Naive B cell (primary cell): ENCODE measurements around the gene PPM1L. TPM values are rescaled to one million over a fixed set of nuclear protein-coding genes. Genes with fewer than 3 reads are reported as not detected.

ENCODE experiments used
- ATAC-seq, 2 donors: fragments of 150-1000 bp; cut with Tn5 transposase; 2 replicates each; pipeline ENCODE4 v1.10.0; 2021; ENCODE audit warnings: low read depth in 2 of 2, mild to moderate bottlenecking in 2 of 2, moderate library complexity in 2 of 2
- DNase-seq: peaks from one replicate; pipeline ENCODE4 v3.0.0; 2022
- H3K27ac Mint-ChIP-seq, 6 donors: one replicate each; pipeline ENCODE4 v1.8.0; 2020 to 2022; ENCODE audit warnings: mild to moderate bottlenecking in 6 of 6, mixed read lengths in 6 of 6, moderate library complexity in 5 of 6, inconsistent platforms in 2 of 6
- H3K27me3 Mint-ChIP-seq, 3 donors: one replicate each; pipeline ENCODE4 v1.8.0; 2021 to 2022; ENCODE audit warnings: mixed read lengths in 3 of 3, mild to moderate bottlenecking in 1 of 3
- H3K36me3 Mint-ChIP-seq, 2 donors: one replicate each; pipeline ENCODE4 v1.8.0; 2020 to 2022; ENCODE audit warnings: mixed read lengths in 2 of 2, inconsistent platforms in 1 of 2, mild to moderate bottlenecking in 1 of 2
- H3K4me1 Mint-ChIP-seq, 3 donors: one replicate each; pipeline ENCODE4 v1.8.0; 2020 to 2022; ENCODE audit warnings: mixed read lengths in 3 of 3, inconsistent platforms in 1 of 3, mild to moderate bottlenecking in 1 of 3, moderate library complexity in 1 of 3
- H3K4me3 Mint-ChIP-seq, 8 donors: one replicate each; pipeline ENCODE4 v1.8.0; 2020 to 2022; ENCODE audit warnings: mild to moderate bottlenecking in 8 of 8, mixed read lengths in 8 of 8, moderate library complexity in 8 of 8, inconsistent platforms in 2 of 8
- H3K9me3 Mint-ChIP-seq, 7 donors: one replicate each; pipeline ENCODE4 v1.8.0; 2020 to 2022; ENCODE audit warnings: mixed read lengths in 7 of 7, mild to moderate bottlenecking in 5 of 7, inconsistent platforms in 2 of 7, moderate library complexity in 1 of 7
- polyA plus RNA-seq, 6 donors: library from polyadenylated mRNA; unstranded; fragments of 300-500 nt; fragmentation: Illumina TruSeq; gene quantifications; one replicate each; pipeline ENCODE4 v1.2.3, GENCODE V29; 2021; ENCODE audit warnings: low read depth in 6 of 6

The PPM1L gene
- polyA plus RNA-seq, 6 donors from 2014 or later = 0.49 to 2.4 (median 2.1) TPM; not detected in 1

- peak overlapping the region in 2 of 8 donors; percentile 22 to 25 for H3K4me3 Mint-ChIP-seq
- H3K36me3 Mint-ChIP-seq = peaks cover 0 to 5% of the 10 kb centered on the region in 2 donors
- no peak for DNase-seq
- peaks cover 0 to 10% (median 5%) of the 10 kb centered on the region in 3 donors for H3K4me1 Mint-ChIP-seq
- no peak for ATAC-seq
- H3K27me3 Mint-ChIP-seq = no peaks in the 10 kb centered on the region
- H3K9me3 Mint-ChIP-seq = no peaks in the 10 kb centered on the region
- peak overlapping the region in 2 of 6 donors; percentile 44 to 70 for H3K27ac Mint-ChIP-seq
These were observed 45.5 kb downstream of the PPM1L start for GRCh38 chr3:160801386-160802118.

- Mint-ChIP-seq H3K4me3 (no peak overlapping the region), H3K27me3 (no peaks in the 10 kb centered on the region), H3K36me3 (no peaks in the 10 kb centered on the region), H3K27ac (no peak overlapping the region), H3K9me3 (no peaks in the 10 kb centered on the region), H3K4me1 (peaks cover 5 to 12% (median 6%) of the 10 kb centered on the region in 3 donors)
- ATAC-seq (no peak), DNase-seq (no peak)
These were observed 48.7 kb downstream of the PPM1L start for GRCh38 chr3:160804762-160805161.

GRCh38 chr3:160806094-160806493 lies 50.1 kb downstream of the PPM1L start:
- Mint-ChIP-seq H3K27me3 (no peaks in the 10 kb centered on the region), H3K36me3 (no peaks in the 10 kb centered on the region), H3K4me1 (peaks cover 5 to 12% (median 11%) of the 10 kb centered on the region in 3 donors), H3K27ac (no peak overlapping the region), H3K9me3 (no peaks in the 10 kb centered on the region), H3K4me3 (no peak overlapping the region)
- DNase-seq (no peak), ATAC-seq (no peak)

GRCh38 chr3:160806686-160807085 lies 50.7 kb downstream of the PPM1L start:
- no peaks in the 10 kb centered on the region for H3K9me3 Mint-ChIP-seq
- H3K4me3 Mint-ChIP-seq = no peak overlapping the region
- peaks cover 4 to 11% (median 8%) of the 10 kb centered on the region in 3 donors for H3K4me1 Mint-ChIP-seq
- no peaks in the 10 kb centered on the region for H3K36me3 Mint-ChIP-seq
- no peaks in the 10 kb centered on the region for H3K27me3 Mint-ChIP-seq
- DNase-seq (no peak), ATAC-seq (no peak)
- H3K27ac Mint-ChIP-seq = no peak overlapping the region

- Mint-ChIP-seq H3K36me3 (no peaks in the 10 kb centered on the region), H3K4me3 (no peak overlapping the region), H3K9me3 (no peaks in the 10 kb centered on the region), H3K27me3 (peaks cover 0 to 5% (median 0%) of the 10 kb centered on the region in 3 donors), H3K4me1 (peaks cover 0 to 11% (median 4%) of the 10 kb centered on the region in 3 donors), H3K27ac (peak overlapping the region in 1 of 6 donors; percentile 33)
- ATAC-seq = no peak
- no peak for DNase-seq
These were observed 52.8 kb downstream of the PPM1L start for GRCh38 chr3:160808838-160809237.

- no peaks in the 10 kb centered on the region for H3K36me3 Mint-ChIP-seq
- no peak overlapping the region for H3K27ac Mint-ChIP-seq
- no peaks in the 10 kb centered on the region for H3K9me3 Mint-ChIP-seq
- DNase-seq = no peak
- no peak for ATAC-seq
- H3K4me1 Mint-ChIP-seq = peaks cover 0 to 11% (median 4%) of the 10 kb centered on the region in 3 donors
- H3K27me3 Mint-ChIP-seq = peaks cover 0 to 5% (median 0%) of the 10 kb centered on the region in 3 donors
- no peak overlapping the region for H3K4me3 Mint-ChIP-seq
These were observed 53.4 kb downstream of the PPM1L start for GRCh38 chr3:160809453-160809852.

- H3K9me3 Mint-ChIP-seq = no peaks in the 10 kb centered on the region
- H3K36me3 Mint-ChIP-seq = no peaks in the 10 kb centered on the region
- peaks cover 0 to 11% (median 4%) of the 10 kb centered on the region in 3 donors for H3K4me1 Mint-ChIP-seq
- no peak overlapping the region for H3K27ac Mint-ChIP-seq
- H3K27me3 Mint-ChIP-seq = peaks cover 0 to 5% (median 0%) of the 10 kb centered on the region in 3 donors
- ATAC-seq (no peak), DNase-seq (no peak)
- H3K4me3 Mint-ChIP-seq = no peak overlapping the region
These were observed 54.6 kb downstream of the PPM1L start for GRCh38 chr3:160810362-160811236.

- no peak for ATAC-seq
- Mint-ChIP-seq H3K27me3 (peaks cover 0 to 5% (median 0%) of the 10 kb centered on the region in 3 donors), H3K4me1 (peaks cover 0 to 11% (median 4%) of the 10 kb centered on the region in 3 donors), H3K4me3 (no peak overlapping the region), H3K27ac (no peak overlapping the region), H3K36me3 (no peaks in the 10 kb centered on the region), H3K9me3 (no peaks in the 10 kb centered on the region)
- no peak for DNase-seq
These were observed 55.2 kb downstream of the PPM1L start for GRCh38 chr3:160811237-160811548.

DNA sequence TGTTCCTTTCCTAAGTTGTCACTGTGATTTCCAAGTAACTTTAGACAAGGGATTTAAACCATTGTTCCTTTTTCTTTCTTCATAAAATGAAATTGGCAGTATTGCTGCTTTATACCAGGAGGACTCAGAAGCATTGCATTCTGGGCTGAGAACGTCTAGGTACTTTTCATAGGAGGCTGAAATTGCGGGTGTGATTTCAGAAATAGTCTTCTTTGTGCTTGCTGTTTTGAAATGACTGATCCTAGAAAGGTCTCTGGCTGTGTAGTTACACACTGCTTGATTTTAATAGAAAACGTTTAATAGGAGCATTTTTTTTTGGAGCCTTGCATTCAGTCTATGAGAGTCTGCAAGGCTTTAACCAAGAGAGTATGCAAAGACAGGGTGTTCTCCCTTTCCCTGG lies 56.3 kb downstream of the PPM1L start:
- Mint-ChIP-seq H3K9me3 (peaks cover 0 to 5% (median 0%) of the 10 kb centered on the region in 7 donors), H3K27me3 (peaks cover 0 to 5% (median 4%) of the 10 kb centered on the region in 3 donors), H3K27ac (no peak overlapping the region), H3K4me3 (no peak overlapping the region), H3K4me1 (peaks cover 0 to 11% (median 0%) of the 10 kb centered on the region in 3 donors), H3K36me3 (no peaks in the 10 kb centered on the region)
- no peak for ATAC-seq
- DNase-seq = no peak

DNA sequence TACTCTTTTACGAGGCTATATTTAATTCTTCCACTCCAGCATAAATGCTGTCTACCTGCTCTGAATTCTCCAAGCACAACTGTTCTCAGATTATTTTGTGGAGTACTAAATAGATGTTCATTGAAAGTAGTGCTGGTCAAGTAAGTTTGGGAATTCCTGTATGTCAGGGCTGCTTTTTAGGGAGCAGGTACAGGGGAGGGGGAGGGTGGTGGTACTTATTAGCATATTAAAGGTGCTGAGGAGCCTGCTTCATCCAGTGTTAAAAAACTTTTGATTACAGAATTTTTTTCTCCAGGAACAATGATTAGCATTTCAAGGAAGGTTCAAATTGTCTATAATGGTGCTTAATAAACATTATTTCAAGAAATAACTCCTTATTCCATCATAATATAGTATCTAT lies 59.2 kb downstream of the PPM1L start:
- ATAC-seq (no peak), DNase-seq (no peak)

DNA sequence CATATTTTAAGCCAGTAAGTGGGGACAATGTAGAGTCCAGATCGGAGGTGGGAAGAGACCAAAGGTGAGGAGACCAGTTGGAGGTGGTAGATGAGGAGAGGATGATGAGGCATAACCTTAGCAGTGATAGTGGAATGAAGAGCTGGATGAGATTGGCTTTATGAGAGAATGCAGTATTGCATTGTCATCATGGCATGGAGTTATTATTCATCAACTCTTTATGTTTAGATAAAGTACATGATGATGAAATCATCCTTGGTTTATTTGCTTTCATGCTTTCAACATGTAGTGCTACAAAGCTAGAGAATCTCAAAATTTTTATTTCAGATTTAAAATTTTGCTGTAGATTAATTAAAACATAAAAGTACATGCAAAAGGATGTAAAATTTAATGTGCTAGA lies 64.0 kb downstream of the PPM1L start:
- Mint-ChIP-seq H3K27ac (no peak overlapping the region), H3K9me3 (peaks cover 0 to 6% (median 0%) of the 10 kb centered on the region in 7 donors), H3K4me1 (no peaks in the 10 kb centered on the region), H3K27me3 (peaks cover 0 to 4% (median 0%) of the 10 kb centered on the region in 3 donors), H3K4me3 (no peak overlapping the region), H3K36me3 (no peaks in the 10 kb centered on the region)
- no peak for DNase-seq
- no peak for ATAC-seq

More for the DNA sequence above, 59.2 kb downstream of the PPM1L start:
- peaks cover 0 to 6% (median 0%) of the 10 kb centered on the region in 7 donors for H3K9me3 Mint-ChIP-seq
- no peaks in the 10 kb centered on the region for H3K36me3 Mint-ChIP-seq
- no peak overlapping the region for H3K4me3 Mint-ChIP-seq
- peaks cover 0 to 5% (median 4%) of the 10 kb centered on the region in 3 donors for H3K27me3 Mint-ChIP-seq
- no peak overlapping the region for H3K27ac Mint-ChIP-seq
- H3K4me1 Mint-ChIP-seq = peaks cover 0 to under 1% (median 0%) of the 10 kb centered on the region in 3 donors

DNA sequence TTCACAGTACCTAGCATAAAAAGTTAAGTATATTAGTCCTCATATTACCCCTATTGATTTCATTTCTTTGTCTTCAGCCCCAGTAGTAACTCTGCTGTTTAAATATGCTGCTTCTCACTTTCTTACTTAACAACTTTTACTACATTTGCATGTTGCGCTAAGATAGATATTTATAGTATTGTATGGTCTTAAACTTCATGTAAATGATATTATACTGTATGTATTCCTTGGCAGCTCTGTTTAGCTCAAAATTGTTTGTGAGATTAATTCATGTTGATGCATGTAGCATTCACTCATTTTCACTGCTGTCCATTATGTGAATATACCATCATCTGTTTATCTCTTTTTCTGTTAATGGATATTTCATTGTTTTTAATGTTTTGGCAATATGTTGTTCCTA lies 64.4 kb downstream of the PPM1L start:
- no peak overlapping the region for H3K27ac Mint-ChIP-seq
- H3K27me3 Mint-ChIP-seq = peaks cover 0 to 4% (median 0%) of the 10 kb centered on the region in 3 donors
- no peak overlapping the region for H3K4me3 Mint-ChIP-seq
- DNase-seq (no peak), ATAC-seq (no peak)
- no peaks in the 10 kb centered on the region for H3K36me3 Mint-ChIP-seq
- H3K4me1 Mint-ChIP-seq = no peaks in the 10 kb centered on the region
- H3K9me3 Mint-ChIP-seq = peaks cover 0 to 6% (median 0%) of the 10 kb centered on the region in 7 donors

DNA sequence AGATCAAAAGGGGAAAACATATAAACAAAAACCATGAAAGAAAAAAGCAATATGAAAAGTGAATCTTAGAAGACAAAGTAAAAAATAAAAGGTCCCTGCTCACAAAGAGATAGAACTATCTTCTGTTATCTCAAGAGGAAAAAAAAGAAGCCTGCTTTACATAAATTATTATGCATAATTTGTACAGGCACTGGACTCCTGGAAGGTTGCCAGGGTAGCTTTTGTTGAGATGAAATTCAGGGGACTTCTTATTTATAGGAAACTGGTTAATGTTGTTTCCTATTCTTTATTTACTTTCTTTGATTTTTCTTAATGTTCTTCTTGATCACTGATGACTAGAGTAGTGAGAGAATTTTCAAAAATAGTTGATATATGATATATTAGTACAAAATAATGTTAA lies 66.9 kb downstream of the PPM1L start:
- Mint-ChIP-seq H3K27ac (no peak overlapping the region), H3K27me3 (no peaks in the 10 kb centered on the region), H3K4me3 (no peak overlapping the region), H3K36me3 (no peaks in the 10 kb centered on the region), H3K4me1 (no peaks in the 10 kb centered on the region), H3K9me3 (peaks cover 0 to 2% (median 0%) of the 10 kb centered on the region in 7 donors)
- ATAC-seq (no peak), DNase-seq (no peak)
